Type B pancreatic cell (in vitro differentiated cells): ENCODE results near the gene SPPL2C. TPM values are rescaled to one million over a fixed set of nuclear protein-coding genes. Genes with fewer than 3 reads are reported as not detected.

Experiments used
- DNase-seq: peaks from one replicate; pipeline ENCODE4 v3.0.0; 2021; ENCODE audit warnings: mixed read lengths; ENCODE audit not compliant: unreplicated experiment; ENCODE audit errors: extremely low spot score
- H3K27ac Mint-ChIP-seq: 2 replicates; pipeline ENCODE4 v1.8.0; 2021; ENCODE audit warnings: mild to moderate bottlenecking, mixed read lengths
- H3K27me3 Mint-ChIP-seq: 2 replicates; pipeline ENCODE4 v1.8.0; 2021; ENCODE audit warnings: mixed read lengths
- H3K36me3 Mint-ChIP-seq: 2 replicates; pipeline ENCODE4 v1.8.0; 2021; ENCODE audit warnings: mixed read lengths
- H3K4me1 Mint-ChIP-seq: one replicate; pipeline ENCODE4 v1.8.0; 2021; ENCODE audit warnings: mixed read lengths; ENCODE audit not compliant: unreplicated experiment
- H3K4me3 Mint-ChIP-seq: 2 replicates; pipeline ENCODE4 v1.8.0; 2021; ENCODE audit warnings: mild to moderate bottlenecking, mixed read lengths
- H3K9me3 Mint-ChIP-seq: 2 replicates; pipeline ENCODE4 v1.8.0; 2021; ENCODE audit warnings: mixed read lengths
- total RNA-seq: library from RNA; stranded (reverse); gene quantifications from 2 replicates; pipeline ENCODE4 v1.2.1, GENCODE V29; 2021; ENCODE audit warnings: low replicate concordance
- TF ChIP-seq, protein P1 (sequence below): fragments of 200-600 bp; sonication (generic); conservative IDR thresholded peaks from 2 replicates; pipeline ENCODE4 v1.5.0; 2021; ENCODE audit warnings: antibody characterized with exemption, mild to moderate bottlenecking

Gene SPPL2C
- total RNA-seq, 1 donor from 2014 or later, result not detected

DNA sequence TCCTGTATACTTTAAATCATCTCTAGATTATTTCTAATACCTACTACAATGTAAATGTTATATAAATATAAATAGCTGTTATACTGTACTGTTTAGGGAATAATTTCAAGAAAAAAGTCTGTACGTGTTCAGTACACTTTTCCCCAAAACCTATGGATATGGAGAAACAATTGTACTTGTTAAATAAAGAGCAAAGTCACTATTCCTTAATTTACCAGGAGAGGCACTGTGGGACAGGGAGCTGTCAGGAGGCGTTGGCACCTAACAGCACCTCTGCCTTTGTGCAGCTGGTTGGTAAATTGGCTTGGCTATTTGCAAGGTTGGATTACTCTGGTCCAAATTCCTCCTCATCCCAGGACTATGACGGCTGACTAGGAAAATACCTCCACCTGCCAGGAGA, 32.6 kb upstream of the SPPL2C start:
- peaks cover 48% of the 10 kb centered on the region for H3K27me3 Mint-ChIP-seq
- H3K9me3 Mint-ChIP-seq, result no peaks in the 10 kb centered on the region
- H3K36me3 Mint-ChIP-seq, result no peaks in the 10 kb centered on the region
- no peak for DNase-seq
- H3K27ac Mint-ChIP-seq, result no peak overlapping the region
- peaks cover 4% of the 10 kb centered on the region for H3K4me1 Mint-ChIP-seq
- H3K4me3 Mint-ChIP-seq, result no peak overlapping the region
- TF ChIP-seq, protein P1, sequence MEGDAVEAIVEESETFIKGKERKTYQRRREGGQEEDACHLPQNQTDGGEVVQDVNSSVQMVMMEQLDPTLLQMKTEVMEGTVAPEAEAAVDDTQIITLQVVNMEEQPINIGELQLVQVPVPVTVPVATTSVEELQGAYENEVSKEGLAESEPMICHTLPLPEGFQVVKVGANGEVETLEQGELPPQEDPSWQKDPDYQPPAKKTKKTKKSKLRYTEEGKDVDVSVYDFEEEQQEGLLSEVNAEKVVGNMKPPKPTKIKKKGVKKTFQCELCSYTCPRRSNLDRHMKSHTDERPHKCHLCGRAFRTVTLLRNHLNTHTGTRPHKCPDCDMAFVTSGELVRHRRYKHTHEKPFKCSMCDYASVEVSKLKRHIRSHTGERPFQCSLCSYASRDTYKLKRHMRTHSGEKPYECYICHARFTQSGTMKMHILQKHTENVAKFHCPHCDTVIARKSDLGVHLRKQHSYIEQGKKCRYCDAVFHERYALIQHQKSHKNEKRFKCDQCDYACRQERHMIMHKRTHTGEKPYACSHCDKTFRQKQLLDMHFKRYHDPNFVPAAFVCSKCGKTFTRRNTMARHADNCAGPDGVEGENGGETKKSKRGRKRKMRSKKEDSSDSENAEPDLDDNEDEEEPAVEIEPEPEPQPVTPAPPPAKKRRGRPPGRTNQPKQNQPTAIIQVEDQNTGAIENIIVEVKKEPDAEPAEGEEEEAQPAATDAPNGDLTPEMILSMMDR, result peak; percentile 34

DNA sequence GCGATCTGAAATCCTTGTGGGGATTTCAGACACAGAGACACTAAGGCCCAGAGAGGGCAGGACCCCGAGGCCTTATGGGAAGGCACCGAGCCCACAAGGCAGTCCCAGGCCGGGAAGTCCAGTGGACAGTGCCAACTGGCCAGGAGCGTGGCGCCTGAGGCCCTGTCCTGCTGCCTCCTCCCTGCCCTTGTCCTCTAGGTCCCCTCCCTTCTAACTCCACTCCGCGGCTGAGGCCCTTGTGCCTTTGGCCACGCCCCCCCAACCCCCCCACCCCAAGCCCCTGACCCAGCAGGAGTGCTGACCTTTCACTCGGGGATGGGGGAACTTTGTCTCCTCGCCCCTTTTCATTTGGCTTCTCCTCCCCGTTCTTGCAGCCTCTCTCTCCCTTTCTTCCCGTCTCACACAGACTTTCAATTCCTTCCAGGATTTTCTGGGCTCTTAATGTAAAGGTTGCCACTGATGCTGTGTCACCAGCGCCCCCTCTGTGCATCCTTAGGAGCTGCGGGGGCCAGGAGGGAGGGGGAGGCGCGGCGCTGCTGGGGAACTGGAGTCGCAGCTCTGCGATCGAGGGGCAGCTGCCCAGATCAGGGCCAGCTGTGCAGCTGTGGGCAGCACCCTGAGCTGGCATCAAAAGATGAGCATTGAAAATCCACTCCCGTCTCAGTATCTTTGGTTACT, 31.5 kb upstream of the SPPL2C start:
- H3K9me3 Mint-ChIP-seq, result no peaks in the 10 kb centered on the region
- H3K4me1 Mint-ChIP-seq, result peaks cover 4% of the 10 kb centered on the region
- peaks cover 42% of the 10 kb centered on the region for H3K27me3 Mint-ChIP-seq
- H3K4me3 Mint-ChIP-seq, result no peak overlapping the region
- no peaks in the 10 kb centered on the region for H3K36me3 Mint-ChIP-seq
- TF ChIP-seq, protein P1, result peak; percentile 67
- H3K27ac Mint-ChIP-seq, result no peak overlapping the region
- DNase-seq, result no peak

DNA sequence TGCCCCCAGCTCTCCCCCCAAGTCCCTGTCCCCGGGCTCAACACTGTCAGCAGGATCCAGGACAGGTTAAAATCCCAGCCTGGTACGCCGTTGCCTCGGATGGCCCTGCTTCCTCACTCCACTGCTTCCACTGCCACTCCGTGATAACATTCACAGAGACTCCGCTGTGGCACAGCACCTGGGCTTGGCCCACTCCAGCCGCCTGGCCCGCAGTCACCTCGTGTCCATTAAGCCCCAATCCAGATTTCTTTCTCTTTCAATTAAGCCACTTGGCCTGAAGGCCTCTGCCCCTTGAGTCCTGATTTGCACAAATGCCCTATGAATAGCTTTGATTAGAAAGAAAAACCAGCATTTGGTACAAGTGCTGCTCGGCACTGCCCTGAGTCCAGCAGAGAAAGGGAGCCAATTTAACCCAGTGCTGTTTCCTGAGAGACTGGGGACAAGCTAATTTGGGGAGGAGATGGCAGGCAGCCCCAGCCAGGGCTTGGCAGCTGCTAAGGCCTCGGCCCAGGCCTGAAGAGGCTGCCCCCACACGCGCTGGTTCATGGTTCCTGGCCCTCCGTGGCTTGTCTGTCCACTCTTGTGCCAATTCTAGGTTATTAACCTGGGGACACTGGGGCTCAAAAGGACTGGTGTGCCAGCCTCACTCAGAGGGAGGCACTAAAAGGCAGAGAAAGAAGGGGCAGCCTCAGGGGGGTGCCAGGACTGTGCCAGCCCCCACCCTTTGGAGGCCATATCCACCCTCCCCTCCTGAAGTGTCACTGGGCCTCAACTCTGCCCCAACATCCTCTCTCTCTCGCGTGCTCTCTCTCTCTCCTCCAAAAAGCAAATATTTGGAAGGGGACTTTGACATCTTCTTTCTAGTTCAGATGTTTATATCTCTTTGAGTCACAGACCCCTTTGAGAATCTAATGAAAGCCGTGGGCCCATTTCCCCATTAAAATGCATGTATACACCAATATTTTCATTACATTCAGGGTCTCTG, 29.8 kb upstream of the SPPL2C start:
- Mint-ChIP-seq H3K4me3 (no peak overlapping the region), H3K9me3 (no peaks in the 10 kb centered on the region), H3K4me1 (peaks cover 4% of the 10 kb centered on the region), H3K27ac (no peak overlapping the region), H3K27me3 (peaks cover 37% of the 10 kb centered on the region), H3K36me3 (no peaks in the 10 kb centered on the region)
- DNase-seq, result no peak
- TF ChIP-seq, protein P1, result no peak

DNA sequence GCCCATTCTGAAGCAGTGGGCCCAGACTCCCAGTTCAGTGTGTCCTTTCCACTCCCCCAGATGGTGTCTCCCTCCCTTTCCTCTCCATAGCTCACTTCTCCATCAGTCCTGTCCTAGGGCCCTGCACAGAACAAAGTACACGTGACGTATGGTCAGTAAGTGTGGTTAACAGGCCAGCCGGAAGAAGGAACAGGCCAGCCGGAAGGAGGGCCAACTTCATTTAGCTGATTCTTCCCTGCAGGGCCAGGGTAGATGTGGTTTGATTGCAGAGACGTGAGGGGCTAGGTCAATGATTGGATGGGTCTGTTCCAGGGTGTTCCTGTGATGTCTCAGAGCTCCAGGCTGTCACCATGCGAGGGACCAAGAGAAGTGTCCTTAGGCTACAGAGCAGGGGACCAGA, 28.9 kb upstream of the SPPL2C start:
- Mint-ChIP-seq H3K4me1 (peaks cover 4% of the 10 kb centered on the region), H3K27me3 (peaks cover 40% of the 10 kb centered on the region), H3K9me3 (no peaks in the 10 kb centered on the region), H3K36me3 (no peaks in the 10 kb centered on the region), H3K27ac (no peak overlapping the region), H3K4me3 (no peak overlapping the region)
- TF ChIP-seq, protein P1, result no peak
- no peak for DNase-seq

DNA sequence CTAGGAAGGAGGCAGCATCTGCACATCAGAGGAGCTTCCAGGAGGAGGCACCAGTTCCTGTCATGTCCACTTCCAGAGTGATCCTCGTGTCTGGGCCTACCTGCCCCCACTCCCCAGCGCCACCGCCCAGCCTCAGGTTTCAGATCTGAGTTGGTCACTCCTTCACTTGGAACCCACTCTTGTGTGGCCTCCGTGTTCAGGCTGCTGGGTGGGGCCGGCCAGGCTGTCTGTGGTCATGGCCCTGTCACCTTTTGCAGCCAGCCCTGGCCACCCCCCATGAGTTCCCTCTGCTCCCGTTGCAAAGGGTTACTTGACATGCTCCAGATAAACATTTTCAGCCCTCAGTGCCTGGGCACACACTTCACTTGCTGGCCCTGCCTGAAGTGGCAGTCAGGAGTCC, 26.6 kb upstream of the SPPL2C start:
- H3K4me1 Mint-ChIP-seq, result peaks cover 4% of the 10 kb centered on the region
- no peaks in the 10 kb centered on the region for H3K36me3 Mint-ChIP-seq
- H3K27ac Mint-ChIP-seq, result no peak overlapping the region
- H3K9me3 Mint-ChIP-seq, result no peaks in the 10 kb centered on the region
- peaks cover 36% of the 10 kb centered on the region for H3K27me3 Mint-ChIP-seq
- TF ChIP-seq, protein P1, result no peak
- H3K4me3 Mint-ChIP-seq, result no peak overlapping the region
- DNase-seq, result no peak
